Neural progenitor cell (in vitro differentiated cells): ENCODE data around the gene PTPN11. TPM values are rescaled to one million over a fixed set of nuclear protein-coding genes. Genes with fewer than 3 reads are reported as not detected.

Source experiments
- DNase-seq: peaks from one replicate; pipeline ENCODE4 v3.0.0-alpha.2; 2016; ENCODE audit warnings: low spot score
- H2AFZ ChIP-seq: fragments of 200-600 bp; sonication (generic); replicated peaks from 2 replicates; pipeline ENCODE4 v1.6.1; 2016; ENCODE audit warnings: antibody characterized with exemption
- H3F3A ChIP-seq: fragments of 200-600 bp; sonication (generic); 2 replicates; pipeline ENCODE4 v1.6.1; 2016; ENCODE audit warnings: antibody characterized with exemption, low read depth
- H3K27ac ChIP-seq: fragments of 200-600 bp; sonication (generic); 2 replicates; pipeline ENCODE4 v1.5.1; 2016; ENCODE audit warnings: mild to moderate bottlenecking
- H3K27me3 ChIP-seq: fragments of 200-600 bp; sonication (generic); 2 replicates; pipeline ENCODE4 v1.6.1; 2016; ENCODE audit warnings: mild to moderate bottlenecking, moderate library complexity
- H3K36me3 ChIP-seq: fragments of 200-600 bp; sonication (generic); 2 replicates; pipeline ENCODE4 v1.5.1; 2016
- H3K4me1 ChIP-seq: fragments of 200-600 bp; sonication (generic); 2 replicates; pipeline ENCODE4 v1.6.1; 2016; ENCODE audit warnings: mixed run types
- H3K4me2 ChIP-seq: fragments of 200-600 bp; sonication (generic); 2 replicates; pipeline ENCODE4 v1.6.1; 2016
- H3K4me3 ChIP-seq: fragments of 200-600 bp; sonication (generic); 2 replicates; pipeline ENCODE4 v1.5.1; 2016
- H3K79me2 ChIP-seq: fragments of 200-600 bp; sonication (generic); 2 replicates; pipeline ENCODE4 v1.6.1; 2016; ENCODE audit warnings: low read depth
- H3K9ac ChIP-seq: fragments of 200-600 bp; sonication (generic); 2 replicates; pipeline ENCODE4 v1.6.1; 2016
- H3K9me3 ChIP-seq: fragments of 200-600 bp; sonication (generic); 2 replicates; pipeline ENCODE4 v1.5.1; 2016; ENCODE audit warnings: low read depth
- H4K20me1 ChIP-seq: fragments of 200-600 bp; sonication (generic); 2 replicates; pipeline ENCODE4 v1.6.1; 2016; ENCODE audit warnings: low read depth
- H3K27ac Mint-ChIP-seq: 3 replicates; pipeline ENCODE4 v1.8.0; 2021; ENCODE audit warnings: mixed read lengths
- H3K27me3 Mint-ChIP-seq: 2 replicates; pipeline ENCODE4 v1.8.0; 2022; ENCODE audit warnings: low read depth, mild to moderate bottlenecking, inconsistent platforms, moderate library complexity, mixed read lengths; ENCODE audit not compliant: insufficient read depth
- H3K36me3 Mint-ChIP-seq: 3 replicates; pipeline ENCODE4 v1.8.0; 2021; ENCODE audit warnings: mixed read lengths
- H3K4me1 Mint-ChIP-seq: 3 replicates; pipeline ENCODE4 v1.8.0; 2021; ENCODE audit warnings: mixed read lengths
- H3K4me3 Mint-ChIP-seq: 3 replicates; pipeline ENCODE4 v1.8.0; 2021; ENCODE audit warnings: mild to moderate bottlenecking, moderate library complexity, mixed read lengths
- H3K9me3 Mint-ChIP-seq: 3 replicates; pipeline ENCODE4 v1.8.0; 2020; ENCODE audit warnings: mixed read lengths
- EZH2 ChIP-seq: fragments of 200-600 bp; sonication (generic); IDR thresholded peaks from 2 replicates; pipeline ENCODE4 v1.6.1; 2017; ENCODE audit warnings: antibody characterized with exemption, mild to moderate bottlenecking, moderate library complexity
- EZH2phosphoT487 ChIP-seq: fragments of 200-600 bp; sonication (generic); IDR thresholded peaks from 2 replicates; pipeline ENCODE4 v1.6.1; 2017; ENCODE audit warnings: antibody characterized with exemption
- total RNA-seq: library from RNA; depleted of rRNA; stranded (reverse); fragments of >200 nt; gene quantifications from 2 replicates; pipeline ENCODE4 v1.2.3, GENCODE V29; 2015; ENCODE audit warnings: low replicate concordance
- TF ChIP-seq, protein P1 (sequence below): fragments of 200-600 bp; sonication (generic); IDR thresholded peaks from 2 replicates; pipeline ENCODE4 v1.5.1; 2017; ENCODE audit warnings: antibody characterized with exemption, mild to moderate bottlenecking

The PTPN11 gene
- total RNA-seq, 1 donor from 2014 or later, result 85.2 TPM

DNA sequence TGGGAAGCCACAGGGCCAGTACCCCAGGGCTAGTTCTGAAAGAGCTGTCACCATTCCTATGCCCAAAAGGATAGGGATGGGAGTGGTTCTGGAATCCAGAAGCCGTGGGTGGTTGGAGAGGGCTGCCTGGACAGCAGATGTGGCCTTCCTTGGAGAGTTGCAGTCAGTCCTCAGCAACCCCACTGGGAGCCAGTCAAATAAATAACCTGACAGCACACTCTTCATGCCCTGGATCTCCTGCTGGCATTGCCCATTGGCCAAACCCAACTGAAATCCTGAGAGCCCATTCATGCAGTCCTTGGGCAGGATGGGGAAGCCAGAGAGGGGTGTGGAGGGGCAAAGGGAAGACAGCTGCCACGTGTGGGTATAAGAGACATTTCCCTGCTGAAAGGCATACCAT, 128.2 kb downstream of the PTPN11 start:
- Histone ChIP-seq H3K27ac (no peak overlapping the region), H2AFZ (no peak overlapping the region), H3K36me3 (no peaks in the 10 kb centered on the region), H3K4me2 (no peak overlapping the region), H3K27me3 (no peaks in the 10 kb centered on the region), H3K9me3 (no peaks in the 10 kb centered on the region), H3K4me1 (no peaks in the 10 kb centered on the region), H4K20me1 (no peaks in the 10 kb centered on the region), H3F3A (no peaks in the 10 kb centered on the region), H3K4me3 (no peak overlapping the region), H3K79me2 (no peaks in the 10 kb centered on the region), H3K9ac (no peak overlapping the region)
- TF ChIP-seq EZH2, result no peak
- no peak for TF ChIP-seq EZH2phosphoT487
- TF ChIP-seq, protein P1, sequence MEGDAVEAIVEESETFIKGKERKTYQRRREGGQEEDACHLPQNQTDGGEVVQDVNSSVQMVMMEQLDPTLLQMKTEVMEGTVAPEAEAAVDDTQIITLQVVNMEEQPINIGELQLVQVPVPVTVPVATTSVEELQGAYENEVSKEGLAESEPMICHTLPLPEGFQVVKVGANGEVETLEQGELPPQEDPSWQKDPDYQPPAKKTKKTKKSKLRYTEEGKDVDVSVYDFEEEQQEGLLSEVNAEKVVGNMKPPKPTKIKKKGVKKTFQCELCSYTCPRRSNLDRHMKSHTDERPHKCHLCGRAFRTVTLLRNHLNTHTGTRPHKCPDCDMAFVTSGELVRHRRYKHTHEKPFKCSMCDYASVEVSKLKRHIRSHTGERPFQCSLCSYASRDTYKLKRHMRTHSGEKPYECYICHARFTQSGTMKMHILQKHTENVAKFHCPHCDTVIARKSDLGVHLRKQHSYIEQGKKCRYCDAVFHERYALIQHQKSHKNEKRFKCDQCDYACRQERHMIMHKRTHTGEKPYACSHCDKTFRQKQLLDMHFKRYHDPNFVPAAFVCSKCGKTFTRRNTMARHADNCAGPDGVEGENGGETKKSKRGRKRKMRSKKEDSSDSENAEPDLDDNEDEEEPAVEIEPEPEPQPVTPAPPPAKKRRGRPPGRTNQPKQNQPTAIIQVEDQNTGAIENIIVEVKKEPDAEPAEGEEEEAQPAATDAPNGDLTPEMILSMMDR, result no peak
- Mint-ChIP-seq H3K27ac (no peak overlapping the region), H3K27me3 (peaks cover 7% of the 10 kb centered on the region), H3K4me3 (no peak overlapping the region), H3K4me1 (no peaks in the 10 kb centered on the region), H3K9me3 (peaks cover 4% of the 10 kb centered on the region), H3K36me3 (no peaks in the 10 kb centered on the region)
- no peak for DNase-seq

DNA sequence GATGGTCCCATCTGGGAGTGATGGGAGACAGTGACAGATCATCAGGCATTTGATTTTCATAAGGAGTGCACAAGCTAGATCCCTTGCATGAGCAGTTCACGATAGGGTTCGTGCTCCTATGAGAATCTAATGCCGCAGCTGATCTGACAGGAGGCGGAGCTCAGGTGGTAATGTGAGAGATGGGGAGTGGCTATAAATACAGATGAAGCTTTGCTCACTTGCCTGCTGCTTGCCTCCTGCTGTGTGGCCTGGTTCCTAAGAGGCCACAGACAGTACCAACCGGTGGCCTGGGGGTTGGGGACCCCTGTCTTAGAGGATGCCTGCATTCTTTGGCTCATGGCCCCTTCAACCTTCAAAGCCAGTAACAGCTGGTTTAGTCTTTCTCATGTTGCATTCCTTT, 130.3 kb downstream of the PTPN11 start:
- H3K4me1 ChIP-seq, result no peaks in the 10 kb centered on the region
- no peak overlapping the region for H3K4me2 ChIP-seq
- H3K4me3 ChIP-seq, result no peak overlapping the region
- no peak overlapping the region for H2AFZ ChIP-seq
- Mint-ChIP-seq H3K27ac (no peak overlapping the region), H3K27me3 (peaks cover 2% of the 10 kb centered on the region), H3K4me3 (no peak overlapping the region), H3K36me3 (no peaks in the 10 kb centered on the region), H3K9me3 (peaks cover 4% of the 10 kb centered on the region), H3K4me1 (no peaks in the 10 kb centered on the region)
- H3K36me3 ChIP-seq, result no peaks in the 10 kb centered on the region
- no peak overlapping the region for H3K9ac ChIP-seq
- no peak for TF ChIP-seq EZH2phosphoT487
- TF ChIP-seq, protein P1, result no peak
- no peak for TF ChIP-seq EZH2
- H3F3A ChIP-seq, result no peaks in the 10 kb centered on the region
- no peaks in the 10 kb centered on the region for H4K20me1 ChIP-seq
- H3K27me3 ChIP-seq, result no peaks in the 10 kb centered on the region
- no peak overlapping the region for H3K27ac ChIP-seq
- no peaks in the 10 kb centered on the region for H3K79me2 ChIP-seq
- no peaks in the 10 kb centered on the region for H3K9me3 ChIP-seq
- no peak for DNase-seq

DNA sequence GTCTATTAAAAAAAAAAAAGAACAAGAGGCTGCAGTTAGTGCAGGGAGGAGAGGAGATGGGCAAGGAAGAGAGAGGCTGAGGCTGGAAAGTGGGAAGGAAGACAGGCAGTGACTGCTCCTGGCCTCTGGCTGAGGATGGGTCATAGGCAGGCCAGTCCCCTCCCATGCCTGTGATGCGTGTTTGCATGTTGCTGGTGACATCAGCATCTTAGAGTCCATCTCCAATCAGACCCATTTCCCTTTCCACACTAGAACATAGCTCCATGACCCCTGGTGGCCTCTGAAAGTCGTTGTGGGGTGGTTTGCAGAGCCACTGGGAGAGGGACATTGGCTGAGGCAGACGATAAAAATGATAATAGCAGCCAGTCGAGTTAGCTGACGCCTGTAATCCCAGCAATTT, 132.9 kb downstream of the PTPN11 start:
- H3F3A ChIP-seq, result no peaks in the 10 kb centered on the region
- no peaks in the 10 kb centered on the region for H3K4me1 ChIP-seq
- H2AFZ ChIP-seq, result no peak overlapping the region
- H3K4me3 ChIP-seq, result no peak overlapping the region
- Mint-ChIP-seq H3K4me1 (no peaks in the 10 kb centered on the region), H3K27ac (no peak overlapping the region), H3K36me3 (no peaks in the 10 kb centered on the region), H3K9me3 (peaks cover 4% of the 10 kb centered on the region), H3K27me3 (peaks cover 2% of the 10 kb centered on the region), H3K4me3 (no peak overlapping the region)
- H3K9me3 ChIP-seq, result no peaks in the 10 kb centered on the region
- no peak for DNase-seq
- H3K9ac ChIP-seq, result no peak overlapping the region
- H3K4me2 ChIP-seq, result no peak overlapping the region
- no peaks in the 10 kb centered on the region for H3K36me3 ChIP-seq
- no peaks in the 10 kb centered on the region for H3K27me3 ChIP-seq
- no peaks in the 10 kb centered on the region for H4K20me1 ChIP-seq
- TF ChIP-seq EZH2, result no peak
- no peak for TF ChIP-seq EZH2phosphoT487
- TF ChIP-seq, protein P1, result no peak
- H3K79me2 ChIP-seq, result no peaks in the 10 kb centered on the region
- no peak overlapping the region for H3K27ac ChIP-seq
